ENCODE measurements around the gene OOSP4A.
"Not testable (repeated sequence)": the region's sequence is repeated elsewhere in the genome, so short reads cannot be mapped to it uniquely, and the experiment has no call there.

Gene OOSP4A

DNA sequence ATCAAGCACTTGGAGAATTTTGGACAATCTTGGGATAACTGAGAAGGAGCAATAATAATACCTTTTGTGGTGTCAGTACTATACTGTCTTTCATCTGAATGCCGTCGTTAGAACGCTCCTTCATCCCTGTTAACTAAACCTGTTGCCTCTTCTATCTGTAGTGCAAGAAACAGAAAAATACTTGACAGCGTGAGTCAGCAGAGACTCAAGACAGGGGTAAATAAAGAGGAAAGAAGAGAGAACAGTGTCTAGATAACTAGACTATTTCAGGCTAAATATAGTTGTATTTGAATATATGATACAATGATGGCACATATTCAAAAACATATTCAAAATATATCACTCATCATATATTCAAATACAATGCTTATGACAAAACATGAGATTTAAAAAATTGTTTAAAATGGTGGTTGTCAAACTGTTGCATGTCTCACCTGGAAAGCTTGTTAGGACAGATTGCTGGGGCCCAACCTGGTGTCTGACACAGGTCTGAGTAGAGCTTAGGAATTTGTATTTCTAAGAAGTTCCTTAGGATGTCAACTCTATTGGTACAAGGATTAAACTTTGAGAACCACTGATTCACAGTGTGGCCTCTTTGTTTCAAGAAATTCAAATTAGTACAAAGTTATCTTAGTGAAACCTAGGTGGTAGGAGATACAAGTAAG is 17.4 kb downstream of the OOSP4A start:
- FAIRE-seq: no peak

DNA sequence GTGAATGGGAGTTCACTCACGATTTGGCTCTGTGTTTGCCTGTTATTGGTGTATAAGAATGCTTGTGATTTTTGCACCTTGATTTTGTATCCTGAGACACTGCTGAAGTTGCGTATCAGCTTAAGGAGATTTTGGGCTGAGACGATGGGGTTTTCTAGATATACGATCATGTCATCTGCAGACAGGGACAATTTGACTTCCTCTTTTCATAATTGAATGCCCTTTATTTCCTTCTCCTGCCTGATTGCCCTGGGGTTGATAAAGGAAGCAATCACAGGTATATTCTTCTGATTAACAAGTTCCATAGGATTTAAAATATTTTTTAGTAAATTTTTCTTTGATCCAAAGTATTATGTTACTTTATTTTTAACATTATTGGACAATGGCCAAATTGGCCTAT is 18.2 kb downstream of the OOSP4A start:
- not testable (repeated sequence) for FAIRE-seq

DNA sequence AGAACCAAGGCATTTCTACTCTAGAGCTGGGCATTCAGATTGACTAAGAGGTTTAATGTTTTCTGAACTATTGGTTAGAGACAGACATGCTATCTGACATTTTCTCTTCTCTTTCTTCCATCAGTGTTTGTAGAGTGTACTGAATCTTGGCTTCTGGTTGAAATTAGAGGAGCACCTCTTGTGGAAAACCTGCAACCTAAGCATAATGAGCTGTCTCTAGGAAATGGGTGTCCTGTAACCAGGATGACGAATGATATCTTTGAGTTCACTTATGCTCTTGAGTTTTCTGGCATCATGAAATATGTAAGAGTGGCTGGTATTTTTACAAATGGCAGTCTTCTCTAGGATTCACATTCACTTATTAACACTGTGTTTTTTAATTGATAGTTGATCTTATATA is 19.4 kb downstream of the OOSP4A start:
- FAIRE-seq: no peak

- no peak for FAIRE-seq
Measured at GRCh38 chr11:59984368-59984767, 20.5 kb downstream of the OOSP4A start.

- no peak for FAIRE-seq
Measured at GRCh38 chr11:59990421-59990820, 26.6 kb downstream of the OOSP4A start.

DNA sequence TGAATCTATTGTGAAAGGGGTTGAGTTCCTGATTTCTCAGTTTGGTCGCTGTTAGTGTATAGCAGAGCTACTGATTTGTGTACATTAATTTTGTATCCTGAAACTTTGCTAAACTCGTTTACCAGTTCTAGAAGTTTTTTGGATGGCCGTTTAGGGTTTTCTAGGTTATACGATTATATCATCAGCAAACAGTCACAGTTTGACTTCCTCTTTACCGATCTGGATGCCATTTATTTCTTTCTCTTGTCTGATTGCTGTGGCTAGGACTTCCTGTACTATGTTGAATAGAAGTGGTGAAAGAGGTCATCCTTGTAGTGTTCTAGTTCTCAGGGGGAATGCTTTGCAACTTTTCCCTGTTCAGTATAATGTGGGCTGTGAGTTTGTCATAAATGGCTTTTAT is 28.6 kb downstream of the OOSP4A start:
- no peak for FAIRE-seq

GRCh38 chr11:59997800-59998199 is 34.0 kb downstream of the OOSP4A start:
- no peak for FAIRE-seq

- no peak for FAIRE-seq
Measured at GRCh38 chr11:59999691-60000090, 35.9 kb downstream of the OOSP4A start.

DNA sequence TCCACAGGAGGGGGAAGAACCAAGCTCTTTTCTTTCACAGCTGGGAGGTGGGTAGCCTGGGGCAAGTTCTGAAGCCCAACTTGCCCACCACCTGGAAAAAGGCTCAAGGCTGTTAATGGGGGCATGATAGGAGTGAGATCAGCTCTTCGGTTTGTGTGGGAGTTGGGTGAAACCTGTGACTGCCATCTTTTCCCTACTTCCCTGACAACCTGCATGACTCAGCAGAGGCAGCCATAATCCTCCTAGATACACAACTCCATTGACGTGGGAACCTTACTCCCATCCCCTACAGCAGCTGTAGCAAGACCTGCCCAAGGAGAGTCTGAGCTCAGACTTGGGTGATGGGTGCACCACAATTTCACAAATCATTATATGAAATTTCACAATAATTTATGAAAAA is 39.9 kb downstream of the OOSP4A start:
- FAIRE-seq: no peak

- no peak for FAIRE-seq
Measured at GRCh38 chr11:60005360-60005759, 41.5 kb downstream of the OOSP4A start.

DNA sequence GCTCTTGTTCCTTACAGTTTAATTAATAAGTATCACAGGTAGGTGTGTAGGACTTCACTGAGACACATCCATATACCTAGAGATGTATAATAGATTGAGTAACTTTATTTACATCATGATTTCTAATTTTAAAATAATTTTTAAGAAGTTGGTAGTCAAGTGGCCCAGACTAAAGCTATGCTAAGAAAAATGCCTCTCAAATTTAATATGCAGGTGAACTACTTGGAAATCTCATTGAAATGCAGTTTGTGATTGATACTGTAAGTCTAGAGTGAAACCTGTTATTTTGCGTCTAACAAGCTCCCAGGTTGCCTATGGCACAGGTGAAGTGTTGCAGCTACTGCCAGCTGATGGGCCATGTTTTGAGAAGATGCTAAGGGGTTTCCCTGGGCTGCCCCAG is 53.0 kb downstream of the OOSP4A start, which contains the start of gene OOSP4B:
OOSP4B (plus strand) TSS at position 301 of the 400 bp plus-strand sequence.
- FAIRE-seq: no peak

DNA sequence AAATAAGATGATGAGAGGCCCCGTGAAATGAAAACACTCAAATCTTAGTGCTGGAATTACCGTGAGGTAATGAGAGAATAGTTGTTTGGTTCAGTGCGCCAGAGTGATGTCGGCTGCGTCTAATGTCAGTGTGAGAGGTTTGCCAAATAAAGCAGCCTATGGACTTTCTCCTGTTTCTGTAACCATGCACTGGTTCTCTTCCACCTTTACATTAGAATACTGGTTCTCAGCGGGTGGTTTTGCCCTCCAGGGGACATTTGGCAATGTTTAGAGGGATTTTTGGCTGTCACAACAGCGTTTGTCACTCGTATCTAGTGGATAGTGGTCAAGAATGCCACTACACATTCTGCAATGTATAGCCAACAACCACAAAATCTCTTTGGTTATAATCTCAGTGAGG is 54.2 kb downstream of the OOSP4A start:
- FAIRE-seq: no peak

Measured in A204.1 (cell line).